IgD-negative memory B cell (primary cell): ENCODE results near the gene ANKRD27. TPM values are rescaled to one million over a fixed set of nuclear protein-coding genes. Genes with fewer than 3 reads are reported as not detected.
"Not testable (repeated sequence)": the region's sequence is repeated elsewhere in the genome, so short reads cannot be mapped to it uniquely, and the experiment has no call there.

Experiments
- H3K27ac Mint-ChIP-seq, 3 donors: one replicate each; pipeline ENCODE4 v1.8.0; 2020 to 2022; ENCODE audit warnings: mild to moderate bottlenecking in 3 of 3, mixed read lengths in 3 of 3, moderate library complexity in 1 of 3
- H3K27me3 Mint-ChIP-seq: one replicate; pipeline ENCODE4 v1.8.0; 2021; ENCODE audit warnings: mixed read lengths
- H3K36me3 Mint-ChIP-seq: one replicate; pipeline ENCODE4 v1.8.0; 2020; ENCODE audit warnings: mild to moderate bottlenecking, mixed read lengths
- H3K4me1 Mint-ChIP-seq, 3 donors: one replicate each; pipeline ENCODE4 v1.8.0; 2020 to 2022; ENCODE audit warnings: mixed read lengths in 3 of 3, mild to moderate bottlenecking in 1 of 3
- H3K4me3 Mint-ChIP-seq, 4 donors: one replicate each; pipeline ENCODE4 v1.8.0; 2020 to 2022; ENCODE audit warnings: mild to moderate bottlenecking in 4 of 4, mixed read lengths in 4 of 4, moderate library complexity in 3 of 4
- H3K9me3 Mint-ChIP-seq, 3 donors: one replicate each; pipeline ENCODE4 v1.8.0; 2020 to 2021; ENCODE audit warnings: mixed read lengths in 3 of 3, mild to moderate bottlenecking in 1 of 3
- polyA plus RNA-seq: library from polyadenylated mRNA; unstranded; fragments of 300-500 nt; fragmentation: Illumina TruSeq; gene quantifications from one replicate; pipeline ENCODE4 v1.2.3, GENCODE V29; 2021

The ANKRD27 gene
- 9.7 TPM for polyA plus RNA-seq

DNA sequence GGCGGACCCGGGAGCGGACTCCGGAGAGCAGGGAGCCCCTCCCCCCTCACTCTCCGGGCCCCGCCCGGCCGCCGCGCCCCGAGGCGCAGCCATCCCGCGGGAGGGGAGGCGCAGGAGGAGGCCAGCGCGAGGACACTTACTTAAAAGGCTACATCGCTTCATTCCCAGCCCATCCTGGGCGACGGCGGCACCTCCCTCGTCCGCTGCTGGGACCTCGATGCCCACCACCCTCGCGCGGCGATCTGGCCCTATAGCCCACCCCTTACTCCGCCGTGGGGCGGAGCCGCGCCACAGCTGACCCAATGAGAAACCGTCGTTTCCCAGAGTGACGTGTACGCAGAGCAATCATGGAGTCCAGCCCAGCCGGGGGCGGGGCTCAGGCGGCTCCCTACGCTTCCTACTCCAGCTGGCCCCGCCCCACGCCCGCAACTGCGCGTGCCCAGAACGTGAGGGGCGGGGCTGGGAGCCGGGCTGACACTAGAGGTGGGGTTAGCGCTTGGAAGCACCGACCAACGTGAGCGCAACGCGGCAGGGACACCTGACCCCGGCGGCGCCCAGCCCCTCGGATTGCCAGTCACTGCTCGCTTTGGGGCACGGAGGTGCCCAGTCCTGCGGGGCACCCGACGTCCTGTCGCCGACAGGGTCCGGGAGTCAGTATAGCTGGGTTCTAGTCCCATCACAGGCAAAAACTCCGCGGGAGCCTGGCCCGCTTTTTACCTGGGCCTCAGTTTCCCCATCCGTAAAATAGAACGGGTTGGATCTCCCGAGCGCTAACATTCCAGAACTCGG, at the start of gene ANKRD27:
ANKRD27 (minus strand) TSS at position 250 of the 789 bp plus-strand sequence. CDS start 16,165 bp downstream, outside the sequence.
- peaks cover 15% of the 10 kb centered on the region for H3K27me3 Mint-ChIP-seq
- peak within 1 kb of the TSS; percentile 88 to 99 (median 94) for H3K4me3 Mint-ChIP-seq
- peaks cover 18 to 20% (median 18%) of the 10 kb centered on the region in 3 donors for H3K4me1 Mint-ChIP-seq
- no peaks in the 10 kb centered on the region for H3K9me3 Mint-ChIP-seq
- peak within 1 kb of the TSS; percentile 86 to 92 (median 88) for H3K27ac Mint-ChIP-seq
- peaks cover 3% of the 10 kb centered on the region for H3K36me3 Mint-ChIP-seq

DNA sequence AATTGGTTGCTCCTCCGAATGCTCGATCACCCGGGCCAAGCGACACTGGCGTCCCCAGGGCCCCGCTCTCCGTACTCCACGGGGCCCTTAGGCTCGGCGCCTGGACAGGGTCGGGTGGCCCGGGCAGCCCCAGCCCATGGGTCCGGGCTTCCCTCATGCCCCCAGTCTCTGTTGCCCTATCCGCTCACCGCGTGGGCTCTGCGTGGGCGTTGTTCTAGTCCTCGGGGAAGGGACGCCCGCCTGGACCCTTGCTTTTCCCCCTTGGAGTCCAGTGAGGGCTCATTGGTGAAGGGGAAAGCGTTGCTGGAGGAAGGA, 45.9 kb upstream of the ANKRD27 start:
- no peaks in the 10 kb centered on the region for H3K4me1 Mint-ChIP-seq
- H3K9me3 Mint-ChIP-seq = no peaks in the 10 kb centered on the region
- peaks cover 2% of the 10 kb centered on the region for H3K36me3 Mint-ChIP-seq
- H3K27ac Mint-ChIP-seq = no peak overlapping the region
- no peaks in the 10 kb centered on the region for H3K27me3 Mint-ChIP-seq
- no peak overlapping the region for H3K4me3 Mint-ChIP-seq

DNA sequence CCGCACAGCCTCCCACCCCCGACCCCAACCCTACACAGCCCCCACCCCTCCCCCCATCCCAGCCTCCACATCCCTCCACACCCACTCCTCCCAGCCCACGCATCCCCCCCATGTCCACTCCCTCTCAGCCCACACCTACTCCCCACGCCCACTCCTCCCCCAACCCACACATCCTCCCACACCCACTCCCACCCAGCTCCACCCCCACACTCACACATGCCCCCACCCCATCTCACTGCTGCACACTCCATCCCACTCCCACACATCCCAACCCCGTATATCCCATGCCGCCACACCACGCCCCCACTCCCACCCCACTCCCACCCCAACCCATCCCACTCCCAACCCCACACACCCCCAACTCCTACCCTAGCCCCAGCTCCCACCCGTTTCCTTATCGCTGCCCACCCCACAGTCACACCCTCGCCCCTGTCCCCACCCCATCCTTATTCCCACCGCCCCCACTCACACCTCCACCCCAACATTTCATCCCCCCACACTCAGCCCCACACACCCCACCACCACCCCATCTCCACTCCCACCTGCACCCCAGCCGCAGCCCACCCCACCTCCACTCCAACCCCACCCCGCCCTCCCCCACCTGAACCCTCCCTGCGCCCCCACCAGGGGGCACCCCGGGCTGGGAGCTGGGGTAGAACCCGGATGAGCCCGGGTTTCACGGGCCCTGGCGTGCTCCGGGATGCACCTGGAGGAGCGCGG, 45.4 kb upstream of the ANKRD27 start:
- no peaks in the 10 kb centered on the region for H3K27me3 Mint-ChIP-seq
- peaks cover 2% of the 10 kb centered on the region for H3K36me3 Mint-ChIP-seq
- no peaks in the 10 kb centered on the region for H3K9me3 Mint-ChIP-seq
- no peak overlapping the region for H3K4me3 Mint-ChIP-seq
- no peaks in the 10 kb centered on the region for H3K4me1 Mint-ChIP-seq
- no peak overlapping the region for H3K27ac Mint-ChIP-seq

DNA sequence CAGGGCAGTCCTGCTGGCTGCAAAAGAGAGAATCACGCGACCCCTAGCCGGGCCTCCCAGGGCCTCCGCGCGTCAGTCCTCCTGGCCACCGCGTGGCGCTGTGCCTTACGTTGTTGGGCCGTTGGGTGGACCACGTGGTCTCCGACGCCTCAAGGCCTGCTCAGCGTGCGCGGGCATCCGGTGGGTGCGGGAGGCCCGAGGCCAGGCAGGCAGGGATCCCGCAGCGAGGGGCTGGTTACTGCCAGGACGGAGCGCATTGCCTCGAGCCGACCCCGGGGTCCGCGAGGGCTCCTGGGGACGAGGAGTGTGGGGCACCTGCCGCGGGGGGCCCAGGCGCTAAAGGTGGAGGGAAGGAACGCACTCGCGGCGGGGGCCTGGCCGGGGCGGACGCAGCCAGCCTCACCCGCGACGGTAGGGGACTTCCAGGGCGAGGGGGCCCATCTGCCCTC, 44.7 kb upstream of the ANKRD27 start, which contains the start of gene TDRD12:
TDRD12 (plus strand) TSS at position 157 of the 449 bp plus-strand sequence. CDS start 306 bp downstream, outside the sequence.
- Mint-ChIP-seq H3K27ac (no peak within 1 kb of the TSS), H3K4me3 (no peak within 1 kb of the TSS), H3K27me3 (no peaks in the 10 kb centered on the region)

DNA sequence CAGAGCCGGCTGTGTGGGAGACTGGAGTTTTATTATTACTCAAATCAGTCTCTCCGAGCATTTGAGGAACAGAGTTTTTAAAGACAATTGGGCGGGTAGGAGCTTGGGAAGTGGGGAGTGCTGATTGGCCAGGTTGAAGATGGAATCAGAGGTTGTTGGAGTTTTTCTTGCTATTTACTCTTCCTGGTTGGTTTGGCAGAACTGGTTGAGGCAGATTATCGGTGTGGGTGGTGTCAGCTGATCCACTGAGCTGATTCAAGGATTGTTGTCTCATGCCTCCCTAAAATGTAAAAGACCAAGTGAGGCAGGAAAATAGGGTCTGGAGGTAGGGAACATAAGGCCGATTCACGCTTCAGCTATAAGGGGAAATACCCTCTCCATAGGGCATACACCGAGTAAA, 43.3 kb upstream of the ANKRD27 start:
- Mint-ChIP-seq H3K4me3 (no peak overlapping the region), H3K36me3 (peaks cover 6% of the 10 kb centered on the region)

More for the DNA sequence above, 44.7 kb upstream of the ANKRD27 start, which contains the start of gene TDRD12:
- H3K9me3 Mint-ChIP-seq = no peaks in the 10 kb centered on the region
- peaks cover 2% of the 10 kb centered on the region for H3K36me3 Mint-ChIP-seq
- H3K4me1 Mint-ChIP-seq = no peaks in the 10 kb centered on the region

DNA sequence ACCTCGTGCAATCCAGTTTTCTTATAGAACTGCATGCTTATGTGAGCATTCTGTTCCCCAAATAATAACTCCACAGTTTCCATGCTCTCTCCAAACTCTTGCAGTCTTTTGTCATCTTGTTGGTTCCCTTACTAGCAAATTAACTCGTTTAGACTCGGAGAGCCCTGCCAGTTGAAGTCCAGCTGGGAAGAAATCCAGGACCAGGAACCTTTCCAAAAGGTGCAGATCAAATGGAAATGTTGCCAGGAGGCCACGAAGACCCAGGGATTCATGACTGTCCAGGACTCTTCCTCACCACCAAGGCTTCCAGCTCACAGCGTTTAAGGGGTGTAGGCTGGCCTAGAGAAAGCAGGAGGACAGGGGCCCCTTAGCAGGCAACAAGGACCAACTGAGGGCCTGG, 42.5 kb upstream of the ANKRD27 start:
- H3K9me3 Mint-ChIP-seq = no peaks in the 10 kb centered on the region

More for the DNA sequence above, 43.3 kb upstream of the ANKRD27 start:
- Mint-ChIP-seq H3K4me1 (no peaks in the 10 kb centered on the region), H3K27ac (no peak overlapping the region), H3K27me3 (no peaks in the 10 kb centered on the region), H3K9me3 (no peaks in the 10 kb centered on the region)

DNA sequence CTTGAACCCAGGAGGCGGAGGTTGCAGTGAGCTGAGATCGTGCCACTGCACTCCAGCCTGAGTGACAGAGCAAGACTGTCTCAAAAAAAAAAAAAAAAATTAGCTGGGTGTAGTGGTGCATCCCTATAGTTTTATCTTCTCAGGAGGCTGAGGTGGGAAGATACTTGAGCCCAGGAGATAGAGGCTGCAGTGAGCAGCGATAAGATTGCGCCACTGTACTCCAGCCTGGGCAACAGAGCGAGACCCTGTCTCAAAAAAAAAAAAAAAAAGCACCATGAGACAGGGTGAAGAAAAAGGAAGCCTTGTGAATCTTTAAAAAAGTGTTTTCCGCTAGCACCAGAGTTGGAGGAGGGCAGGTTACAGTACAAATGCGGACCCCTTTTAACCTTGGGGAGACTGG, 41.2 kb upstream of the ANKRD27 start:
- not testable (repeated sequence) for H3K36me3 Mint-ChIP-seq, H3K4me1 Mint-ChIP-seq, H3K27me3 Mint-ChIP-seq, H3K27ac Mint-ChIP-seq, H3K9me3 Mint-ChIP-seq, H3K4me3 Mint-ChIP-seq

More for the DNA sequence above, 42.5 kb upstream of the ANKRD27 start:
- no peak overlapping the region for H3K4me3 Mint-ChIP-seq
- no peak overlapping the region for H3K27ac Mint-ChIP-seq
- H3K36me3 Mint-ChIP-seq = peaks cover 8% of the 10 kb centered on the region
- no peaks in the 10 kb centered on the region for H3K27me3 Mint-ChIP-seq
- no peaks in the 10 kb centered on the region for H3K4me1 Mint-ChIP-seq

DNA sequence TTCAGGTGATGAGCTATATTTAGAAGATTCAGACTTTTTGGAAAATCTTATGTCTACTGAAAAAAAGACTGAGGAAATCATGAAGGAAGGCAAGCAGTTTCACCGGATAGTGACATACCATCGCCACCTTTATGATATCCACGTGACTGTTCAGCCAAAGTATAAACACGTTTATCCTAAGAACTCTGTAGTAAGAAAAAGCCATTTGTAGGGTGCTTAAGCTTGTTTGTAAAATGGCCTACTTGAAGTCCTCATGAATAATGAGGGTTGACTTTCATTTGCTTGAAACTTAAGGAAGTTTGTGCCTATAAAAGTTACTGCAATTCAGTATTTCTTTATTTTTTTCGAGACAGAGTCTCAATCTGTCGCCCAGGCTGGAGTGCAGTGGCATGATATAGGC, 36.8 kb upstream of the ANKRD27 start:
- Mint-ChIP-seq H3K36me3 (peaks cover 11% of the 10 kb centered on the region), H3K4me3 (no peak overlapping the region), H3K4me1 (peaks cover 0 to 3% (median 2%) of the 10 kb centered on the region in 3 donors), H3K27ac (no peak overlapping the region), H3K27me3 (no peaks in the 10 kb centered on the region), H3K9me3 (no peaks in the 10 kb centered on the region)

DNA sequence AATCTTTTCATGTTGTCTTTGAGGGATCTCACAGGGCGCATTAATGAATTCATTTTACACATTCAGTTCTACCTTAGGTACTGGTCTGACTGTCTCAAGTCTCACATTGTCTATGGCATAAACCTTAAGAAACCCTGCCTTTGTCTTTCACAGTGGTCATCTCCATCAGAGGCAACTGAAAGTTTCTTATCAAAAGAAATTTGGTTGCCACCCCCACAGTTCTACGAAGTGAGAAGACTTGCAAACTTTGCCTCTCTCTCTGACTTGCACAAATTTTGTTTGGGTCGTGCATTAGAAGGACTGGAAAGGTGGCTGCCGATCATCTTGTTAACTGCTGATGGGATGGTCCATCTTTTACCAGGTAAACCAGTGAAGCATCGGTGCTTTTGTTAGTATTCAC, 34.1 kb upstream of the ANKRD27 start:
- Mint-ChIP-seq H3K4me3 (no peak overlapping the region), H3K4me1 (peaks cover 0 to 4% (median 3%) of the 10 kb centered on the region in 3 donors), H3K9me3 (peaks cover 0 to 4% (median 0%) of the 10 kb centered on the region in 3 donors), H3K36me3 (peaks cover 11% of the 10 kb centered on the region), H3K27ac (no peak overlapping the region), H3K27me3 (no peaks in the 10 kb centered on the region)

DNA sequence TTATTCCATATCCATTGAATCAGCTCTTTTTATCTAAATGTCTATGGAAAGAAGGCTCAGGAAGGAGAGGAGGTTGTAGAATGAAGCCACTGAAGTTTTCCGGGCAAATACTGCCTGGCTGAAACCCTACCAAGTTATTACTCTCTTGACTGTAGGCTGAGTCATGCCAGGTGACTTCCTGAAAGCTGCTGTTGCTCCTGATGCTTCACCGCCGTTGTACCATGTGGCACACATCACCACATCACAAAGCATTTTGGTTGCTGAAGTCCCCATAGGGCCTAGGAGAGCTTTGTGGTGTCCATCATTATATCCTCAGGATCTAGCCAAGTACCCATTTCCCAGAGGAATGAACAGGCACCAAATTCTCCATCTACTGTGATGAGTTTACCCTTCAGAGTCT, 33.5 kb upstream of the ANKRD27 start:
- Mint-ChIP-seq H3K36me3 (peaks cover 10% of the 10 kb centered on the region), H3K27me3 (no peaks in the 10 kb centered on the region), H3K9me3 (peaks cover 0 to 4% (median 0%) of the 10 kb centered on the region in 3 donors), H3K4me1 (peaks cover 0 to 6% (median 3%) of the 10 kb centered on the region in 3 donors), H3K4me3 (no peak overlapping the region), H3K27ac (no peak overlapping the region)

DNA sequence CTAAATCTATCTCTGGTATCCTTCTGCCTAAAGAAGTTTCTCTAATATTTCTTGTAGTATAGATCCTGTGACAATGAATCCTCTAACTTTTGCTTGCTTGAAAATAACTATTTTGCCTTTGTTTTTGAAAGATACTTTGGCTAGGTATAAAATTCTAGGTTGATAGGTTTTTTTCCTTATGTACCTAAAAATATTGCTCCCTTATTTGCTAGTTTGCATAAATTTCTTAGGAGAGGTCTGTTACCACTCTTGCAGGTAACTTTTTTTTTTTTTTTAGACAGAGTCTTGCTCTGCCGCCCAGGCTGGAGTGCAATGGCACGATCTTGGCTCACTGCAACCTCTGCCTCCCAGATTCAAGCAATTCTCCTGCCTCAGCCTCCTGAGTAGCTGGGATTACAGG, 29.0 kb upstream of the ANKRD27 start:
- not testable (repeated sequence) for H3K9me3 Mint-ChIP-seq
- Mint-ChIP-seq H3K36me3 (peaks cover 14% of the 10 kb centered on the region), H3K4me1 (peaks cover 3 to 12% (median 8%) of the 10 kb centered on the region in 3 donors)

DNA sequence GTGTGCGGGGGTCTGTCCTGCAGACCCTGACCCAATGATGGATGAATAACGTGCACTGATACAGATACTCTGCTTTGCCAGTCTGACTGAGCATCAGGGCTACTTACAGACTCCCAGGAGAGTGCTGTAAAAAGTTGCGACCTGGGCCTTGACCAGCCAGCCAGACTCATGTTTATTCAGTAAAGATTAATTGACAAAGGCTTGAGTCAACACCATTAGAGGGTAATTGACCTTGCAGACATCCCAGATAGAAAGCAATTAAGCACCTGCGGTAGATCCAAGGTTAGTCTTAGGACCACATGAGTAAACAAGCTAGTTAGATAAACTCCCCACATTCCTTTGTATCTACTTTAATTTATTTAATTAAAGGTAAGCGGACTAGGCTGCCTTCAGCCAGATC, 27.0 kb upstream of the ANKRD27 start:
- no peak overlapping the region for H3K4me3 Mint-ChIP-seq
- H3K27me3 Mint-ChIP-seq = no peaks in the 10 kb centered on the region
- peaks cover 0 to 4% (median 0%) of the 10 kb centered on the region in 3 donors for H3K9me3 Mint-ChIP-seq
- H3K36me3 Mint-ChIP-seq = peaks cover 17% of the 10 kb centered on the region
- peaks cover 5 to 12% (median 5%) of the 10 kb centered on the region in 3 donors for H3K4me1 Mint-ChIP-seq
- peak overlapping the region in 1 of 3 donors; percentile 17 for H3K27ac Mint-ChIP-seq

More for the DNA sequence above, 29.0 kb upstream of the ANKRD27 start:
- not testable (repeated sequence) for H3K4me3 Mint-ChIP-seq, H3K27ac Mint-ChIP-seq, H3K27me3 Mint-ChIP-seq

DNA sequence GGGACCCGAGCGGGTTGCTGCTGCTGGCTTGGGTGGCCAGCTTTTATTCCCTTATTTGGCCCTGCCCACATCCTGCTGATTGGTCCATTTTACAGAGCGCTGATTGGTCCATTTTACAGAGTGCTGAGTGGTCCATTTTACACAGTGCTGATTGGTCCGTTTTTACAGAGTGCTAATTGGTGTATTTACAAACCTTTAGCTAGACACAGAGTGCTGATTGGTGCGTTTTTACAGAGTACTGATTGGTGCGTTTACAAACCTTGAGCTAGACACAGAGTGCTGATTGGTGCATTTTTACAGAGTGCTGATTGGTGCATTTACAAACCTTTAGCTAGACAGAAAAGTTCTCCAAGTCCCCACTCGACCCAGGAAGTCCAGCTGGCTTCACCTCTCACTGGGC, 25.1 kb upstream of the ANKRD27 start:
- H3K9me3 Mint-ChIP-seq, H3K27me3 Mint-ChIP-seq, H3K27ac Mint-ChIP-seq: not testable (repeated sequence)
- peak overlapping the region in 1 of 4 donors; percentile 23 for H3K4me3 Mint-ChIP-seq
- peaks cover 17% of the 10 kb centered on the region for H3K36me3 Mint-ChIP-seq
- peaks cover 13 to 24% (median 13%) of the 10 kb centered on the region in 3 donors for H3K4me1 Mint-ChIP-seq

DNA sequence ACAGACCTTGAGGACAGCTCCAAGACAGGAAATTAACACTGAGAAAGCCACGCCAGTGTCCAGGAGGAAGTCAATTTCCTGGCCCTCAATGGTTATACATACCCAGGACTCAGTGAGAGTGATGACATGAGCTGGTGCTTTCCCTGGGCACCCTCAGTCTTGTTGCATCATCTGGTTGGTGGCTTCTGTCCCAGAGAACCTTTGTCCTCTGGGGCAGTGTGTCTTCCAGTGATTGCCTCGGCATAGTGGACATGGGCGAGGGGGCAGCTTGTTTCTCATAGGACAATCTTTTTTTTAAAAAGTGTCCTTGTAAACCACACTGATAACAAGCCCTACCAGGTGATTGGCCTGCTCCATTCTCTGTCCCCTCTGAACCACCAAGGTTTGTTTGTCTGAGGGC, 21.8 kb upstream of the ANKRD27 start:
- not testable (repeated sequence) for H3K9me3 Mint-ChIP-seq, H3K4me3 Mint-ChIP-seq, H3K27ac Mint-ChIP-seq, H3K27me3 Mint-ChIP-seq
- peaks cover 26 to 39% (median 34%) of the 10 kb centered on the region in 3 donors for H3K4me1 Mint-ChIP-seq
- peaks cover 11% of the 10 kb centered on the region for H3K36me3 Mint-ChIP-seq

DNA sequence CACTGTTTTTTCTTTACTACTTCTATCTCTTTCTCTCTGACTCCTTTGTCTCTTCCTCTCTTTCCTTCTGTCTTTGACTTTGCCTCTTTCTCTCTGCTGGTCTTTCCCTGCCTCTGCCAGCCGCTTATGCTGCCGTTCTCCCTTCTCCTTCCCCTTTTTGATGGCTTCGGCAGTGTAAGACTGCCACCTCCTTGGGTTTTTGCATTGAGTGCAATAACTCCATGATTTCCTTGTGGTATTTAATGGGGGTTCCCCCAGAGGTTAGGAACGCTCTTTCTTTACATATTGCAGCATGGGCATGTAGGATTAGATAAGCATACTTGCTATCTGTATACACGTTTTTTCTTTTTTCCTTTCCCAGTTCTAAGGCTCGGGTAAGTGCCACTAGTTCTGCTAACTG, 20.5 kb upstream of the ANKRD27 start:
- H3K27me3 Mint-ChIP-seq, H3K9me3 Mint-ChIP-seq: not testable (repeated sequence)
- peaks cover 11% of the 10 kb centered on the region for H3K36me3 Mint-ChIP-seq
- peak overlapping the region in 2 of 3 donors; percentile 13 to 70 for H3K27ac Mint-ChIP-seq
- peak overlapping the region in 3 of 4 donors; percentile 42 to 59 (median 43) for H3K4me3 Mint-ChIP-seq
- H3K4me1 Mint-ChIP-seq = peaks cover 34 to 42% (median 40%) of the 10 kb centered on the region in 3 donors
